Loucy (cell line): ENCODE results near the gene NTHL1.

Experiments used
- H2AFZ ChIP-seq: fragments of 200-600 bp; sonication (generic); 2 replicates; pipeline ENCODE4 v1.6.0; 2016; ENCODE audit warnings: antibody characterized with exemption, mild to moderate bottlenecking, low read length, moderate library complexity
- H3F3A ChIP-seq: fragments of 200-600 bp; 2 replicates; pipeline ENCODE4 v1.6.0; 2016; ENCODE audit warnings: antibody characterized with exemption, low read depth, mild to moderate bottlenecking
- H3K27me3 ChIP-seq: fragments of 200-600 bp; sonication (generic); 2 replicates; pipeline ENCODE4 v1.6.1; 2014; ENCODE audit warnings: low read length, mild to moderate bottlenecking; ENCODE audit not compliant: insufficient read depth, poor library complexity, severe bottlenecking
- H3K36me3 ChIP-seq: fragments of 200-600 bp; sonication (generic); 2 replicates; pipeline ENCODE4 v1.6.1; 2016; ENCODE audit warnings: low read length; ENCODE audit not compliant: insufficient read depth
- H3K4me1 ChIP-seq: fragments of 200-600 bp; sonication (generic); 2 replicates; pipeline ENCODE4 v1.5.1; 2014; ENCODE audit warnings: low read length, mild to moderate bottlenecking; ENCODE audit not compliant: insufficient read depth, poor library complexity, severe bottlenecking
- H3K4me2 ChIP-seq: fragments of 200-600 bp; sonication (generic); 2 replicates; pipeline ENCODE4 v1.6.0; 2014; ENCODE audit warnings: antibody characterized with exemption, low read length, low read depth, mild to moderate bottlenecking; ENCODE audit not compliant: poor library complexity, severe bottlenecking
- H3K4me3 ChIP-seq: fragments of 200-600 bp; sonication (generic); 2 replicates; pipeline ENCODE4 v1.5.1; 2014; ENCODE audit warnings: low read length, mild to moderate bottlenecking, mixed read lengths; ENCODE audit not compliant: poor library complexity, severe bottlenecking
- H3K79me2 ChIP-seq: fragments of 200-600 bp; sonication (generic); 2 replicates; pipeline ENCODE4 v1.6.1; 2014; ENCODE audit warnings: low read length; ENCODE audit not compliant: insufficient read depth
- H3K9ac ChIP-seq: fragments of 200-600 bp; sonication (generic); 2 replicates; pipeline ENCODE4 v1.6.0; 2014; ENCODE audit warnings: mild to moderate bottlenecking, low read depth, low read length, moderate library complexity; ENCODE audit not compliant: poor library complexity, severe bottlenecking
- H3K9me2 ChIP-seq: fragments of 200-600 bp; sonication (generic); replicated peaks from 2 replicates; pipeline ENCODE4 v1.6.1; 2016; ENCODE audit warnings: low read depth, low read length, mixed read lengths
- H3K9me3 ChIP-seq: fragments of 200-600 bp; sonication (generic); 2 replicates; pipeline ENCODE4 v1.6.1; 2014; ENCODE audit warnings: mild to moderate bottlenecking, antibody characterized with exemption, low read length, low read depth; ENCODE audit not compliant: insufficient read depth
- H4K20me1 ChIP-seq: fragments of 200-600 bp; sonication (generic); 2 replicates; pipeline ENCODE4 v1.6.0; 2014; ENCODE audit warnings: antibody characterized with exemption, low read length, mild to moderate bottlenecking; ENCODE audit not compliant: insufficient read depth, poor library complexity, severe bottlenecking
- CTCF ChIP-seq: fragments of 200-600 bp; sonication (generic); conservative IDR thresholded peaks from 2 replicates; pipeline ENCODE4 v1.5.1; 2014; ENCODE audit warnings: mild to moderate bottlenecking, antibody characterized with exemption, low read length
- EZH2phosphoT487 ChIP-seq: fragments of 200-600 bp; IDR thresholded peaks from 2 replicates; pipeline ENCODE4 v1.6.1; 2018; ENCODE audit warnings: antibody characterized with exemption, mild to moderate bottlenecking, moderate library complexity, borderline replicate concordance

The NTHL1 gene

GRCh38 chr16:2056077-2056476 lies 8.4 kb upstream of the NTHL1 start:
- no peaks in the 10 kb centered on the region for H3K36me3 ChIP-seq
- no peaks in the 10 kb centered on the region for H3F3A ChIP-seq
- H3K4me3 ChIP-seq = no peak overlapping the region
- no peak overlapping the region for H2AFZ ChIP-seq
- no peaks in the 10 kb centered on the region for H3K27me3 ChIP-seq
- H4K20me1 ChIP-seq = no peaks in the 10 kb centered on the region
- H3K4me1 ChIP-seq = no peaks in the 10 kb centered on the region
- TF ChIP-seq CTCF = no peak
- no peak for TF ChIP-seq EZH2phosphoT487
- no peaks in the 10 kb centered on the region for H3K9me3 ChIP-seq
- no peaks in the 10 kb centered on the region for H3K9me2 ChIP-seq
- H3K79me2 ChIP-seq = no peaks in the 10 kb centered on the region
- H3K4me2 ChIP-seq = no peak overlapping the region
- no peak overlapping the region for H3K9ac ChIP-seq

GRCh38 chr16:2054543-2055245 lies 7.1 kb upstream of the NTHL1 start:
- Histone ChIP-seq H3K4me3 (no peak overlapping the region), H3K9me2 (no peaks in the 10 kb centered on the region), H3K4me1 (no peaks in the 10 kb centered on the region), H3K4me2 (no peak overlapping the region), H3K9me3 (no peaks in the 10 kb centered on the region), H3K9ac (no peak overlapping the region), H3F3A (no peaks in the 10 kb centered on the region), H2AFZ (no peak overlapping the region), H3K36me3 (no peaks in the 10 kb centered on the region), H3K79me2 (no peaks in the 10 kb centered on the region), H3K27me3 (no peaks in the 10 kb centered on the region), H4K20me1 (no peaks in the 10 kb centered on the region)
- TF ChIP-seq CTCF = no peak
- TF ChIP-seq EZH2phosphoT487 = no peak

- Histone ChIP-seq H3K9me3 (no peaks in the 10 kb centered on the region), H3K4me3 (no peak overlapping the region), H3F3A (no peaks in the 10 kb centered on the region), H3K9ac (no peak overlapping the region), H3K4me2 (no peak overlapping the region), H3K79me2 (no peaks in the 10 kb centered on the region), H3K4me1 (no peaks in the 10 kb centered on the region), H3K9me2 (no peaks in the 10 kb centered on the region), H2AFZ (no peak overlapping the region), H4K20me1 (no peaks in the 10 kb centered on the region), H3K36me3 (no peaks in the 10 kb centered on the region), H3K27me3 (no peaks in the 10 kb centered on the region)
- TF ChIP-seq EZH2phosphoT487 (no peak), CTCF (no peak)
Measured at GRCh38 chr16:2053897-2054296, 6.3 kb upstream of the NTHL1 start.
